ENCODE data around the gene S1PR4.
A peak's percentile ranks its signal among the peaks of the same experiment; 100 is the strongest.

The S1PR4 gene

GRCh38 chr19:3224346-3225168 is 46.0 kb downstream of the S1PR4 start, which contains the start of gene CELF5:
TSS of gene CELF5 (plus strand) at chr19:3224661. CDS start at chr19:3224740, 79 bp downstream.
- peak; percentile 47 for DNase-seq (ENCODE audit: low spot score)

DNA sequence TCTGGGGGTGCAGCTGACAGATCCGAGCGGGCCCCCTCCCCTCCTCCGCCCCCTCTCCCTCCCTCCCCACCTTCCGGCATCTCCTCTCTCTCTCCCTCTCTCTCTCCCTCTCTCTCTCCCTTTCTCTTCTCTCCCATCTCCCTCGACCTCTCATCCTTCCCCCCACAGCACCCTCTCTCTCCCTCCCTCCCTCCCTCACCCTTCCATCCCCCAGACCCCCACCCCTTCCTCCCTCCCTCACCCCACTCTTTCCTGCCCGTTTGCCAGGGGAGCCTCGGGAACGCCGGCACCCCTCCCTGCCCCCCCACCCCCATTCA is 46.6 kb downstream of the S1PR4 start:
- DNase-seq (ENCODE audit: low spot score) = no peak

GRCh38 chr19:3225677-3226093 is 47.1 kb downstream of the S1PR4 start:
- DNase-seq (ENCODE audit: low spot score) = no peak

DNA sequence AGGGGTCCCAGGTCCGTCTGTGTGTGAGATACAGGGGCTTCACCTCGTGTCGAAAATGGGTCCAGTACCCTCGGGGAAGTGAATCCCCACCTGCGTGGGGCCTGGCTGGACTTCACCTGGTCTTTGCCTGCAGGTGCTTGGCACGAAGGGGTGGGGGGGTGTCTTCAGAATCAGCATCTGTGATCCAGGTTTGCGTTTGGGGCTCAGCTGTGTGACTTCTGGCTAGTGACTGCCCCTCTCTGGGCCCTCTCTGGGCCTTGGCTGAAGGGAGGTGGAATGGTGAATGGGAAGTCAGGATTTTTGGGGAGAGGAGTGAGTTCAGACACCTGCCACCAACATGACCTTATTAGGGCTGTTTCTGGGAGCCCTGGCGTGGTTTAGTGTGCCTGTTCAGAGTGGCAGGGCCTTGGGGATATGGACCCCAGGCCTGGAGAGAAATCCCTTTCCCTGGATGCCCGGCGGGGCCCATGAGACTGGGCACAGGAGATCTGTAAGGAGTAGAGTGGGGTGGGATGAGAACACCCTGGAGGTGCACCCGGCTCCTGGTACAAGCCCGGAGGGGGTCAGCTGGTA is 48.6 kb downstream of the S1PR4 start:
- DNase-seq (ENCODE audit: low spot score) = no peak

DNA sequence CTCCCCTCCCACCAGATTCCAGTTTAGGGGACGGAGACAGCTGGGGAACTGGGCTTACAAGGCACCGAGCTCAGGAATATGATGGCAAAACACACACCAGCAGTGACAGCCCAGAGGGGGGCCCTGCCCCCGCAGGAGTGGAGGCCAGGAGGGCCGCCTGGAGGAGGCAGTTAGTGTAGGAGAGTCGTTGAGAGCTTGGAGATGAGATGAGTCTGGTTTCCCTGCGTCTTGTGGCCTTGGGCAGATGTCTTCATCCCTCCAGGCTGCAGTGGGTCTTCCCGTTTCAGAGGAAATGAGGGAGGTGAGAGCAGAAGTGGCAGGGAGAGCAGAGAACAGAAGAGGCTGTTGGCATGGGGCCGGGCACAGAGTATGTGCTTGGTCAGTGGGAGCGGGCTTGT is 50.8 kb downstream of the S1PR4 start:
- no peak for DNase-seq (ENCODE audit: low spot score)

Measured in LoVo (cell line).